HEK293 (cell line): ENCODE measurements around the gene KCNK17.

ENCODE experiments used
- CTCF ChIA-PET: fragments of 350-600 bp; formaldehyde crosslinking; extraction: SDS; loops from one replicate; lab custom pipeline; 2021; ENCODE audit warnings: antibody characterized with exemption; lab: Yijun Ruan, JAX
- POLR2A ChIA-PET: fragments of 300-600 bp; formaldehyde crosslinking; extraction: SDS; loops from one replicate; lab custom pipeline; 2020; ENCODE audit warnings: antibody characterized with exemption, inconsistent platforms; lab: Yijun Ruan, JAX
- H3K27ac ChIP-seq: fragments of 200-500 bp; sonication (Bioruptor generic); 2 replicates; pipeline ENCODE4 v1.5.1; 2014; ENCODE audit warnings: low read depth, low read length, control low read depth, inconsistent platforms; ENCODE audit errors: extremely low read depth
- H3K36me3 ChIP-seq, 2 experiments: fragments of 200-500 bp in 1 of 2; sonication (Bioruptor generic) in 1 of 2; 1 replicate in 1 of 2; 2 replicates in 1 of 2; pipeline ENCODE4 v1.5.1; 2014 to 2017; ENCODE audit warnings: inconsistent platforms in 2 of 2, low read length in 2 of 2; ENCODE audit not compliant: control insufficient read depth in 2 of 2, insufficient read depth in 1 of 2
- H3K4me1 ChIP-seq: fragments of 200-500 bp; sonication (Bioruptor generic); 2 replicates; pipeline ENCODE4 v1.5.1; 2014; ENCODE audit warnings: mild to moderate bottlenecking, low read length, inconsistent platforms; ENCODE audit not compliant: control insufficient read depth, insufficient read depth
- H3K4me3 ChIP-seq: 2 replicates; pipeline ENCODE4 v1.5.1; 2011; ENCODE audit warnings: low read depth, mild to moderate bottlenecking, control low read depth, low read length, moderate library complexity
- H3K9me3 ChIP-seq: fragments of 200-500 bp; sonication (Bioruptor generic); 2 replicates; pipeline ENCODE4 v1.5.1; 2014; ENCODE audit warnings: low read depth, low read length, inconsistent platforms; ENCODE audit not compliant: control insufficient read depth, insufficient read depth
- HOXD13 ChIP-seq: sonication (generic); formaldehyde crosslinking; IDR thresholded peaks from 2 replicates; pipeline ENCODE4 v1.8.0; 2022; ENCODE audit warnings: missing genetic modification reagents, borderline replicate concordance
- IKZF3 ChIP-seq: fragments of 450-650 bp; IDR thresholded peaks from 2 replicates; pipeline ENCODE4 v1.5.0; 2018; ENCODE audit warnings: missing biosample characterization, mild to moderate bottlenecking, missing genetic modification characterization, moderate library complexity
- ZNF184 ChIP-seq: fragments of 450-650 bp; IDR thresholded peaks from 2 replicates; pipeline ENCODE4 v1.5.1; 2018; ENCODE audit warnings: missing biosample characterization, mild to moderate bottlenecking, missing genetic modification characterization
- ZNF19 ChIP-seq: fragments of 450-650 bp; formaldehyde crosslinking; IDR thresholded peaks from 2 replicates; pipeline ENCODE4; 2016; ENCODE audit warnings: missing biosample characterization, missing genetic modification characterization, low read depth
- ZNF350 ChIP-seq: fragments of 450-650 bp; formaldehyde crosslinking; IDR thresholded peaks from 2 replicates; pipeline ENCODE4 v1.5.0; 2017; ENCODE audit warnings: missing biosample characterization, mild to moderate bottlenecking, missing genetic modification characterization
- ZNF548 ChIP-seq: fragments of 450-650 bp; formaldehyde crosslinking; IDR thresholded peaks from 2 replicates; pipeline ENCODE4 v1.5.1; 2016; ENCODE audit warnings: missing biosample characterization, missing genetic modification characterization
- ZNF560 ChIP-seq: fragments of 450-650 bp; formaldehyde crosslinking; IDR thresholded peaks from 2 replicates; pipeline ENCODE4 v1.5.1; 2017; ENCODE audit warnings: missing biosample characterization, missing genetic modification characterization, borderline replicate concordance
- ZNF585B ChIP-seq: fragments of 450-650 bp; formaldehyde crosslinking; IDR thresholded peaks from 2 replicates; pipeline ENCODE4 v1.5.1; 2016; ENCODE audit warnings: missing biosample characterization, missing genetic modification characterization
- ZNF654 ChIP-seq: fragments of 450-650 bp; formaldehyde crosslinking; IDR thresholded peaks from 2 replicates; pipeline ENCODE4 v1.5.1; 2016; ENCODE audit warnings: low read depth, missing biosample characterization, missing genetic modification characterization
- ZNF677 ChIP-seq: fragments of 450-650 bp; IDR thresholded peaks from 2 replicates; pipeline ENCODE4 v1.5.0; 2018; ENCODE audit warnings: missing biosample characterization, mild to moderate bottlenecking, missing genetic modification characterization, moderate library complexity
- ZSCAN30 ChIP-seq: fragments of 450-650 bp; IDR thresholded peaks from 2 replicates; pipeline ENCODE4 v1.5.1; 2018; ENCODE audit warnings: missing biosample characterization, mild to moderate bottlenecking, missing genetic modification characterization, moderate library complexity
- TF ChIP-seq, protein P1 (sequence below): fragments of 450-650 bp; formaldehyde crosslinking; IDR thresholded peaks from 2 replicates; pipeline ENCODE4 v1.5.1; 2016; ENCODE audit warnings: missing biosample characterization, missing genetic modification characterization
- TF ChIP-seq, protein P2 (sequence below): fragments of 450-650 bp; formaldehyde crosslinking; IDR thresholded peaks from 2 replicates; pipeline ENCODE4 v1.5.0; 2017; ENCODE audit warnings: missing biosample characterization, missing genetic modification characterization, borderline replicate concordance
- TF ChIP-seq, protein P3 (sequence below): IDR thresholded peaks from 2 replicates; pipeline ENCODE4 v1.6.1; 2011; ENCODE audit warnings: mild to moderate bottlenecking, low read depth, low read length, borderline replicate concordance

Gene KCNK17

DNA sequence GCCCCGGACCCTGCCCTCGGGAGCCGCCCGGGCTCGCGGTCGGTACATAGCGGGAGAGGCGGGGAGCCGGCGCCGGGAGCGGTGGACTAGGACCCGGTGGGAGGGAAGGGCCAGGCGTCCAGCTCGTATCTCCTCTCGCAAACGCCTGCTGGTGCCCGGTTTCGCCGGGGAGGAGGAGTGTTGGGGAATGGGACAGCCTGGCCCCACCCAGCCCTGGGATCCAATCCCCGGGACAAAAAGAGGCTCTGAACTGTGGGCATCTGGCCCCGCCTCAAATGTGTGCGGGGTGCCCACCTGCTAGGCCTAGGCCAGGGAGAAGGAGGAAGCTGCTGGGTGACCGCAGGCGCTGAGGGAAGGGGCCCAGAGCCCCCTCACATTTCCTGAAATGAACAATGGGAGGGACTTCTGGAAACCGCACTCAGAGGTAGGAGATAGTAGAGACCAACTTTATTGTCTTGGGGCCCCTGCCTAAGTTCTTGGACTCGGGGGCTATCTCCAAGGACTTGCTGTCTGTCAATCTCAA, at the start of gene KCNK17:
Gene KCNK17, minus strand, starts transcription at position 147 of the 523 bp plus-strand sequence. Its CDS starts 99 bp downstream, at position 48.
- TF ChIP-seq ZSCAN30 (tag by site-specific recombination) (no peak), ZNF560 (tag by site-specific recombination) (no peak), ZNF184 (tag by site-specific recombination) (no peak)
- CTCF ChIA-PET, result interaction anchor here (0.6 to 1.0 kb wide), 3 partner anchors 147 to 442 kb away, joined by 3 to 4 read pairs (median 4); no protein-coding TSS in a partner anchor
- Histone ChIP-seq H3K27ac (no peak within 1 kb of the TSS), H3K9me3 (no peaks in the 10 kb centered on the region), H3K4me1 (no peaks in the 10 kb centered on the region), H3K36me3 (no peaks in the 10 kb centered on the region), H3K4me3 (no peak within 1 kb of the TSS)
- POLR2A ChIA-PET, result no interaction called here

- no peak overlapping the region for H3K27ac ChIP-seq
- ChIA-PET POLR2A (no interaction called here), CTCF (interaction anchor here (0.5 to 5.3 kb wide), 17 partner anchors 10 to 958 kb away, joined by 3 to 37 read pairs (median 4); no protein-coding TSS in a partner anchor)
- H3K36me3 ChIP-seq, result no peaks in the 10 kb centered on the region
- no peak for TF ChIP-seq ZNF548
- TF ChIP-seq, protein P1, sequence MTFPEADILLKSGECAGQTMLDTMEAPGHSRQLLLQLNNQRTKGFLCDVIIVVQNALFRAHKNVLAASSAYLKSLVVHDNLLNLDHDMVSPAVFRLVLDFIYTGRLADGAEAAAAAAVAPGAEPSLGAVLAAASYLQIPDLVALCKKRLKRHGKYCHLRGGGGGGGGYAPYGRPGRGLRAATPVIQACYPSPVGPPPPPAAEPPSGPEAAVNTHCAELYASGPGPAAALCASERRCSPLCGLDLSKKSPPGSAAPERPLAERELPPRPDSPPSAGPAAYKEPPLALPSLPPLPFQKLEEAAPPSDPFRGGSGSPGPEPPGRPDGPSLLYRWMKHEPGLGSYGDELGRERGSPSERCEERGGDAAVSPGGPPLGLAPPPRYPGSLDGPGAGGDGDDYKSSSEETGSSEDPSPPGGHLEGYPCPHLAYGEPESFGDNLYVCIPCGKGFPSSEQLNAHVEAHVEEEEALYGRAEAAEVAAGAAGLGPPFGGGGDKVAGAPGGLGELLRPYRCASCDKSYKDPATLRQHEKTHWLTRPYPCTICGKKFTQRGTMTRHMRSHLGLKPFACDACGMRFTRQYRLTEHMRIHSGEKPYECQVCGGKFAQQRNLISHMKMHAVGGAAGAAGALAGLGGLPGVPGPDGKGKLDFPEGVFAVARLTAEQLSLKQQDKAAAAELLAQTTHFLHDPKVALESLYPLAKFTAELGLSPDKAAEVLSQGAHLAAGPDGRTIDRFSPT (tag by site-specific recombination), result no peak
- TF ChIP-seq, protein P2, sequence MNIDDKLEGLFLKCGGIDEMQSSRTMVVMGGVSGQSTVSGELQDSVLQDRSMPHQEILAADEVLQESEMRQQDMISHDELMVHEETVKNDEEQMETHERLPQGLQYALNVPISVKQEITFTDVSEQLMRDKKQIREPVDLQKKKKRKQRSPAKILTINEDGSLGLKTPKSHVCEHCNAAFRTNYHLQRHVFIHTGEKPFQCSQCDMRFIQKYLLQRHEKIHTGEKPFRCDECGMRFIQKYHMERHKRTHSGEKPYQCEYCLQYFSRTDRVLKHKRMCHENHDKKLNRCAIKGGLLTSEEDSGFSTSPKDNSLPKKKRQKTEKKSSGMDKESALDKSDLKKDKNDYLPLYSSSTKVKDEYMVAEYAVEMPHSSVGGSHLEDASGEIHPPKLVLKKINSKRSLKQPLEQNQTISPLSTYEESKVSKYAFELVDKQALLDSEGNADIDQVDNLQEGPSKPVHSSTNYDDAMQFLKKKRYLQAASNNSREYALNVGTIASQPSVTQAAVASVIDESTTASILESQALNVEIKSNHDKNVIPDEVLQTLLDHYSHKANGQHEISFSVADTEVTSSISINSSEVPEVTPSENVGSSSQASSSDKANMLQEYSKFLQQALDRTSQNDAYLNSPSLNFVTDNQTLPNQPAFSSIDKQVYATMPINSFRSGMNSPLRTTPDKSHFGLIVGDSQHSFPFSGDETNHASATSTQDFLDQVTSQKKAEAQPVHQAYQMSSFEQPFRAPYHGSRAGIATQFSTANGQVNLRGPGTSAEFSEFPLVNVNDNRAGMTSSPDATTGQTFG (tag by site-specific recombination), result no peak
- no peak for TF ChIP-seq IKZF3 (tag by site-specific recombination)
- TF ChIP-seq ZNF677, result no peak
- no peak for TF ChIP-seq ZNF585B
- TF ChIP-seq, protein P3, sequence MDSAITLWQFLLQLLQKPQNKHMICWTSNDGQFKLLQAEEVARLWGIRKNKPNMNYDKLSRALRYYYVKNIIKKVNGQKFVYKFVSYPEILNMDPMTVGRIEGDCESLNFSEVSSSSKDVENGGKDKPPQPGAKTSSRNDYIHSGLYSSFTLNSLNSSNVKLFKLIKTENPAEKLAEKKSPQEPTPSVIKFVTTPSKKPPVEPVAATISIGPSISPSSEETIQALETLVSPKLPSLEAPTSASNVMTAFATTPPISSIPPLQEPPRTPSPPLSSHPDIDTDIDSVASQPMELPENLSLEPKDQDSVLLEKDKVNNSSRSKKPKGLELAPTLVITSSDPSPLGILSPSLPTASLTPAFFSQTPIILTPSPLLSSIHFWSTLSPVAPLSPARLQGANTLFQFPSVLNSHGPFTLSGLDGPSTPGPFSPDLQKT, result no peak
- TF ChIP-seq ZSCAN30 (tag by site-specific recombination), result no peak
- no peak for TF ChIP-seq ZNF350
- TF ChIP-seq HOXD13, result no peak
- no peaks in the 10 kb centered on the region for H3K9me3 ChIP-seq
- H3K4me1 ChIP-seq, result no peaks in the 10 kb centered on the region
- H3K4me3 ChIP-seq, result no peak overlapping the region
Measured at GRCh38 chr6:39363280-39363679, 49.1 kb upstream of the KCNK17 start.

GRCh38 chr6:39362487-39362865, 48.3 kb upstream of the KCNK17 start:
- TF ChIP-seq ZNF654 (tag by site-specific recombination), result peak; percentile 24
- TF ChIP-seq ZNF19 (tag by site-specific recombination), result no peak
- Histone ChIP-seq H3K9me3 (no peaks in the 10 kb centered on the region), H3K4me3 (no peak overlapping the region), H3K36me3 (no peaks in the 10 kb centered on the region), H3K4me1 (no peaks in the 10 kb centered on the region), H3K27ac (no peak overlapping the region)
- ChIA-PET POLR2A (no interaction called here), CTCF (interaction anchor here (0.5 to 5.3 kb wide), 39 partner anchors 8 to 1396 kb away, joined by 3 to 37 read pairs (median 3); no protein-coding TSS in a partner anchor)
